Esophagus squamous epithelium (tissue), 5 donors: ENCODE results near the gene ST3GAL3. TPM values are rescaled to one million over a fixed set of nuclear protein-coding genes. Genes with fewer than 3 reads are reported as not detected.
A peak's percentile ranks its signal among the peaks of the same experiment; 100 is the strongest.

Experiments
- DNase-seq: peaks from one replicate; lab custom pipeline; 2025; lab: John Stamatoyannopoulos, UW
- H3K27ac ChIP-seq, 4 donors: fragments of 200-600 bp; sonication (generic); one replicate each; pipeline ENCODE4 v1.5.1; 2016 to 2019; ENCODE audit warnings: mild to moderate bottlenecking in 1 of 4
- H3K27me3 ChIP-seq, 4 donors: fragments of 200-600 bp; sonication (generic); 1 replicate in 3 of 4; 2 replicates in 1 of 4; pipeline versions ENCODE4 v1.5.1 to v1.6.0; 2017 to 2021; ENCODE audit warnings: antibody characterized with exemption in 1 of 4
- H3K36me3 ChIP-seq, 3 donors: fragments of 200-600 bp; sonication (generic); one replicate each; pipeline ENCODE4 v1.5.1; 2016 to 2019
- H3K4me1 ChIP-seq, 3 donors: fragments of 200-600 bp; sonication (generic); one replicate each; pipeline ENCODE4 v1.5.1; 2017 to 2019
- H3K4me3 ChIP-seq, 4 donors: fragments of 200-600 bp; sonication (generic); 1 replicate in 3 of 4; 2 replicates in 1 of 4; pipeline ENCODE4 v1.5.1; 2016 to 2019; ENCODE audit warnings: mild to moderate bottlenecking in 2 of 4, moderate library complexity in 1 of 4
- H3K9me3 ChIP-seq, 3 donors: fragments of 200-600 bp; sonication (generic); one replicate each; pipeline ENCODE4 v1.5.1; 2016 to 2019
- CTCF ChIP-seq, 6 experiments: fragments of 450-650 bp in 4 of 6; fragments of 200-600 bp in 2 of 6; sonication (generic) in 2 of 6; IDR thresholded peaks; one replicate each; pipeline ENCODE4 v1.5.1; 2016 to 2019; ENCODE audit warnings: antibody characterized with exemption in 6 of 6, mild to moderate bottlenecking in 4 of 6, moderate library complexity in 4 of 6
- POLR2A ChIP-seq, 4 donors: fragments of 450-650 bp; IDR thresholded peaks; one replicate each; pipeline ENCODE4 v1.6.1; 2017; ENCODE audit warnings: antibody characterized with exemption in 4 of 4, mild to moderate bottlenecking in 4 of 4, moderate library complexity in 3 of 4
- WGBS, 2 donors: methylation state at CpG; one replicate each; pipeline ENCODE4 v1.1.5; 2018; 5-methylcytosine and 5-hydroxymethylcytosine counted together
- intact Hi-C: fragments of 100-400 bp; cut with DNase I; formaldehyde crosslinking; loops from one replicate; pipeline ENCODE4 v1.15.0; 2022
- total RNA-seq, 4 donors: library from RNA; depleted of rRNA; stranded (reverse); fragments of >200 nt; gene quantifications; one replicate each; pipeline ENCODE4 v1.1.0, GENCODE V29; 2016
- donor health status: DM: yes; HTN: yes; CAD: no.

The ST3GAL3 gene
- total RNA-seq, 4 donors from 2014 or later, result 2.8 to 10.7 (median 7.1) TPM

- peak; percentile 78 for DNase-seq
- TF ChIP-seq CTCF (IDR thresholded peaks at IDR 0.05), result peak in 4 of 6 experiments; percentile 7 to 51 (median 36)
- peak in 3 of 4 donors; percentile 80 to 96 (median 87) for TF ChIP-seq POLR2A (IDR thresholded peaks at IDR 0.05)
- WGBS, 2 donors, result 1% methylated on average over 28 to 46 of the region's 93 CpGs
- no peaks in the 10 kb centered on the region for H3K9me3 ChIP-seq
- no peaks in the 10 kb centered on the region for H3K27me3 ChIP-seq
- peaks cover 43 to 71% (median 48%) of the 10 kb centered on the region in 3 donors for H3K4me1 ChIP-seq
- peaks cover 12 to 48% (median 20%) of the 10 kb centered on the region in 3 donors for H3K36me3 ChIP-seq
- H3K27ac ChIP-seq, result peak within 1 kb of the TSS; percentile 89 to 98 (median 96)
- intact Hi-C loops, result no loop called here
- peak within 1 kb of the TSS; percentile 62 to 99 (median 86) for H3K4me3 ChIP-seq
These were observed 267.3 kb downstream of the ST3GAL3 start, which contains the start of gene ATP6V0B for GRCh38 chr1:43974443-43975248. TSS of gene ATP6V0B (plus strand) at chr1:43974960. CDS start at chr1:43975041, 81 bp downstream.

GRCh38 chr1:43975249-43975961 lies 268.1 kb downstream of the ST3GAL3 start:
- intact Hi-C loops, result no loop called here
- Histone ChIP-seq H3K27ac (peak overlapping the region; percentile 89 to 98 (median 96)), H3K9me3 (no peaks in the 10 kb centered on the region), H3K36me3 (peaks cover 12 to 48% (median 20%) of the 10 kb centered on the region in 3 donors), H3K4me1 (peaks cover 48 to 74% (median 53%) of the 10 kb centered on the region in 3 donors), H3K27me3 (no peaks in the 10 kb centered on the region), H3K4me3 (peak overlapping the region; percentile 62 to 99 (median 86))
- 1 to 2% methylated on average over 15 to 17 of the region's 34 CpGs for WGBS, 2 donors
- no peak for TF ChIP-seq POLR2A (IDR thresholded peaks at IDR 0.05)
- peak in 1 of 6 experiments; percentile 0 for TF ChIP-seq CTCF (IDR thresholded peaks at IDR 0.05)
- no peak for DNase-seq

GRCh38 chr1:43976045-43976444 lies 268.7 kb downstream of the ST3GAL3 start:
- Histone ChIP-seq H3K4me1 (peaks cover 48 to 74% (median 53%) of the 10 kb centered on the region in 3 donors), H3K4me3 (peak overlapping the region; percentile 62 to 99 (median 86))

GRCh38 chr1:43976890-43977289 lies 269.6 kb downstream of the ST3GAL3 start:
- H3K27ac ChIP-seq, result no peak overlapping the region
- no peak for TF ChIP-seq POLR2A (IDR thresholded peaks at IDR 0.05)
- no peak for TF ChIP-seq CTCF (IDR thresholded peaks at IDR 0.05)
- H3K27me3 ChIP-seq, result no peaks in the 10 kb centered on the region
- intact Hi-C loops, result no loop called here
- H3K4me1 ChIP-seq, result peaks cover 50 to 74% (median 53%) of the 10 kb centered on the region in 3 donors
- H3K9me3 ChIP-seq, result no peaks in the 10 kb centered on the region
- H3K36me3 ChIP-seq, result peaks cover 12 to 45% (median 20%) of the 10 kb centered on the region in 3 donors
- 93 to 100% methylated on average over 6 to 8 of the region's 8 CpGs for WGBS, 2 donors
- no peak overlapping the region for H3K4me3 ChIP-seq
- no peak for DNase-seq

More at GRCh38 chr1:43976045-43976444, 268.7 kb downstream of the ST3GAL3 start:
- H3K9me3 ChIP-seq, result no peaks in the 10 kb centered on the region
- peak overlapping the region in 3 of 4 donors; percentile 89 to 98 (median 97) for H3K27ac ChIP-seq
- intact Hi-C loops, result no loop called here
- TF ChIP-seq CTCF (IDR thresholded peaks at IDR 0.05), result no peak
- TF ChIP-seq POLR2A (IDR thresholded peaks at IDR 0.05), result no peak
- DNase-seq, result no peak
- 90 to 100% methylated on average over 2 to 3 of the region's 4 CpGs for WGBS, 2 donors
- no peaks in the 10 kb centered on the region for H3K27me3 ChIP-seq
- H3K36me3 ChIP-seq, result peaks cover 12 to 45% (median 20%) of the 10 kb centered on the region in 3 donors
